ENCODE data around the gene CD38.
"Not testable (repeated sequence)": the region's sequence is repeated elsewhere in the genome, so short reads cannot be mapped to it uniquely, and the experiment has no call there.

Gene CD38

DNA sequence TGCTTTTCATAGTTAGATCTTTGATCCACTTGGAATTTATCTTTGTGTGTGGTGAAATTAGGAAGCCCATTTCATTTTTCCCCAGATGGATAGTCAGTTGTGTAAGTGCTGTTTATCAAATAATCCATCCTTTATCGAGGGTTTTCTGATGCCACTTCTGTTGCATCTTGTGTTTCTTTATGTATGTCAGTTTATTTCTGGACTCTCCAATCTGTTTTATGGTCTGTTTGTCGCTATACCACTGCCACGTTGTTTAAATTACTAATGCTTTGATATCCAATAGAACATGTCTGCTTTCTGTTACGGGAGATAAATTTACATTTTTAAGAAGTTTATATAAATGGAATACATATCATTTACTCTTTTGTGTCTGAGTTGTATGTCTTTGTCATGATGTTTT is 21.0 kb downstream of the CD38 start:
- no peak for DNase-seq (ENCODE audit: low read depth)

DNA sequence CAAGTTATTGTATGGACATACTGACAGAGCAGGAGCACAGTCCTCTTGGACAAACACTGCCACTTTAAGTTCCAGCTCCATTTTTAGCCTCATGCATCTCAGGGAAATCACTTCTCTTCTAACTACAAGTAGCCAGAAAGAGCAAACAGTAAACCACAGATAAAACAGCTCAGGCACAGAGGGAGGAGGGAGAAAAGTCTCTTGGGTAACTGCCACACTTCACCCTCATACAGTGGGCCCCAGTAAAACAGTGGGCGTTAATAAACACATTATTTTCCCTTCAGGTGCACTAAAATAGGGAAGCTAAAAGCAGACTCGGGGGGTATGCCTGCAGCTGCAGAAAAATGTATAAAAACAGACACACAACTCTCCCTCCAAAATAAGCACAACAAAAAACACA is 21.6 kb downstream of the CD38 start:
- DNase-seq (ENCODE audit: low read depth): no peak

DNA sequence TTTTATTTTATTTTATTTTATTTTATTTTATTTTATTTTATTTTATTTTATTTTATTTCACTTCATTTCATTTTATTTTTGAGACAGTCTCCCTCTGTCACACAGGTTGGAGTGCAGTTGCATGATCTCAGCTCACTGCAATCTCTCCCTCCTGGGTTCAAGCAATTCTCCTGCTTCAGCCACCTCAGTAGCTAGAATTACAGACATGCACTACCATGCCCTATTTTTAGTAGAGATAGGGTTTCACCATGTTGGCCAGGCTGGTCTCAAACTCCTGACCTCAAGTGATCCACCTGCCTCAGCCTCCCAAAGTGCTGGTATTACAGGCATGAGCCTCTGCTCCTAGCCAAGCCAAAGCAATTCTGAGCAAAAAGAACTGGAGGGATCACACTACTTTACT is 24.4 kb downstream of the CD38 start:
- not testable (repeated sequence) for DNase-seq (ENCODE audit: low read depth)

DNA sequence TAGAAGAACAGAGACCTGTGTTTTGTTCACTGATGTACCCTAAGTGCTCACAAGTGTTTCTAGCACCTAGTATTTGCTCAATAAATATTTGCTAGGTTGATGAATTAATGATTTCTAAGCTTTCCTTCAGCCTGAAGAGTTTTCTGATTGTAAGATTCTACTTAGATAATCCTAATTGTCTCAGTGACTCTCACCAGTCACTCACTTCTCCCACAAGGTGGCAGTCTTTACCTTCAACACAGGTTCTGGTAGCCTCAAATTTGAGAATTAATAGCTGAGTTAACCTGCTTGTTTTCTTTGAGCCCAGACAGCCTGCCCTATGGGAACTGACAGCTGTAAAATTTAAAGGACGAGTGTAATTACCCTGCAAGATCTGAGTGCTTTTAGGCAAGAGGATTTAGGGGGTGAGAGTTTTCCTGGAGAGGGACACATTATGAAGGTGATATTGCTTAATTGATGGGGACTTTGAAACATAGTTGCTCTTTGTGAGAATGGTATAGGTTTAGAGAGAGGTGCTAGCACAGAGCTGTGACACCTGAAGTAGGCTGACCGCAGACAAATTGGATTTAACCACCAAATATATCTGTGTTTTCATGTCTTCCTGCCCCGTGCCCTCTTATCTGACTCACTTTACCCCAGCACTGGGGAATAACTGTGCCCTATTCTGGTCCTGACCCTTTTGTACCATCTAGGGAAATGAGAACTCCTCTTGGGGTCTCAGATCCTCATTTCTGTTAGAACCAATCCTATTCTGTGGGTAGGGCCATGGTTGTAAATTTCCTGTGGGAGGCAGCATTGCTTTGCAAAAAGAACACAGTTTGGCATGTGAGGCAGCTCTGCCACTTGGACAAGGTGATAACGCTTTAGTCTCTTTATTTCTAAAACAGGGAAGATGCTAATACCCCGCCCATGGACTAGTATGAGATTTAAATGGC is 27.7 kb downstream of the CD38 start:
- DNase-seq (ENCODE audit: low read depth): peak; percentile 35

DNA sequence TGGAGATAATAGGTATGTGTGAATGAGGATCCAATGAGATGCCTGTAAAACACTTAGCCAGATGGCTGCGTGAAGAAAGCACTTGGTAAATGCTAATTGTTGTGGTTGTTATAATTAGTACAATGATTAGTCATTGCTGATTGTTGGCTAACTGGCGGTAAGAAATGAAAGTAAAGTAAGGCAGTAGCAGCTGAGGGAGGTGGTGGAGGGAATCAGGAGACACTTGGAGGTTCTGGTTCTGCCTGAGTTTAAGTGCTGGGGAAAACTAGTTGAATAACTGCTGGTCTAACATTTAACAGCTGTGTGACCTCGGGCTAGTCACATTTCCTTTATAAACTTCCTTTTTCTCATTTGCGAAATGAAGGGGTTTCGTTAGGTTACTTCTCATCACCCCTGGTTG is 30.9 kb downstream of the CD38 start:
- DNase-seq (ENCODE audit: low read depth): no peak

DNA sequence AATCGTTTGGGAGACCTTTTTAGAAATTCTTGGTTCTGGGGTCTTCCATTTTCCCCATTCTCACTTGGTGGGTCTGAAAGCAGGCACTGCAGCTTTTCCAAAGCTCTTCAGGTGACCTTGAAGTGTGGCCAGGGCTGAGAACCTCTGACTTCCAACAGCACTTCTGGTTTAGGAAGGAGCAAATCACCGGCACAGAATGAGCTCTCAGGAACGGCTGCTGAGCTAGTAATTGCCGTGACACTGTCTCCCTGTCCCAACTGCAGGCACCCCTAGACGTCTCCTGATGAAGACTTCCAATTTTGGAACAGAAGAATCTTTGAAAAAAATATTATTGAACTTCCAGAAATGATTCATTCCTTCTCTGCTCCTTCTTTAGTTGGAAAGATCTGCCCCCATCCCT is 31.3 kb downstream of the CD38 start:
- no peak for DNase-seq (ENCODE audit: low read depth)

DNA sequence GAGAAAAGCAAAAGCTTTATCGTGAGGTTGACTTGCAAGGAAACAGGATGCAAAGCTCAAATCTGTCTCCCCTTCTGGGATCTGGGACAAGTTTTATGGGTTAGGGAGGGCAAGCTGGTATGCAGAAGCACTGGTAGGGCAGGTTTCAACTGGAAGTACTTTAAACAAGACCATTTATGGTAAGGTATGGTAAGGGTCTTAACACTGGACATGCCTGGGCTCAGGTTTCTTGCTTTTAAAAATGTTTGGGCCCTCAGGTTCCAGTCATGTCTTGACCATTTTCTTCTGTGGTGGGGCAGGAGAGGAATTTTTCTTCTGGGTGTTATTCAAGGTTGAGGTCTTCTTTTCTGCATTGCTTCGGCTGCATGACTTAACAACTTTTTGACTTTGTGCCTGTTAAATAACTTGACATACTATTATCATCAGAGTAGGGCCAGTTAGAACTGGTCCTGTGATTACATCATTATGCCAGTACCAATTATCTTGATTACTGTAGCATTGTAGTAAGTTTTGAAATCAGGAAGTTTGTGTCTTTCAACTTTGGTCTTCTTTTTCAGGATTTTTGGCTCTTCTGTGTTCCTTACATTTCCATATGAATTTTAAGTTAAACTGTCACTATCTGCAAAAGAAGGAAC is 33.7 kb downstream of the CD38 start:
- no peak for DNase-seq (ENCODE audit: low read depth)

DNA sequence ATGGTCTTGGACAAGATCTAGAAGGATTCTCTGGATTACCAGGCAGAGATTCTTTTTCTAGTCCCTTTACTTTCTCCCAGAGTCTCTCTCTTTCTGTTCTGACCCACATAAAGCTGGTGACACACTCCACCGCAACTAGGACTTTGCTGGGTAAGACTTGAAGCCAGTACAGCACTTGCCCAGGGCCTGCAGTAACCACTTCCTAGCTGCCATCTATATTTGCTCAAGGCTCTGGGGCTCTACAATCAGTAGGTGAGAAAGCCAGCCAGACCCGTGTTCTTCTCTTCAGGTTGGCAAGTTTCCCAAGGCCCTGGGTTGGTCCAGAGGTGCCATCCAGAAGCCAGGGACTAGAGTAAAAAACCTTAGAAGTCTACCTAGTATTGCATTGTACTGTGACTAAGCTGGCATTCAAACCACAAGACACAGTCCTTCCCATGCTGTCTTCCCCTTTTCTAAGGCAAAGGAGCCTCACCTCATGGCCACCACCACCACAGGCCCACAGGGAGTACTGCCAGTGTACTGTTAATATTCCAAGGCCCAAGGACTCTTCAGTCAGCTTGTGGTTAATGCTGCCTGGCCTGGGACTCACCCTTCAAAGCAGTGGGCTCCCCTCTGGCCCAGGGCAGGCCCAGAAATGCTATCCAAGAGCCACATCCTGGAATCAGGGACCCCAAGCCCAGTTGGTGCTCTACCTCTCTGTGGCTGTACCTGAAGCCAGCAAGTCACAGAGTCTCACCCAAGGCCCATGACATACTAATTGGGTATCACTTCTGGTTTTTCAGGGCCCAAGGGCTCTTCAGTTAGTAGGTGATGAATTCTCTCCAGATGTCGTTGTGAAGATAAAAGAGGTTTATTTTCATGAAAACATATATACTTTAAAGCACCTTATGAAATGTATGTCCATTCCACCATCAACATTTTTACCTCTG is 54.7 kb downstream of the CD38 start:
- DNase-seq (ENCODE audit: low read depth): no peak

DNA sequence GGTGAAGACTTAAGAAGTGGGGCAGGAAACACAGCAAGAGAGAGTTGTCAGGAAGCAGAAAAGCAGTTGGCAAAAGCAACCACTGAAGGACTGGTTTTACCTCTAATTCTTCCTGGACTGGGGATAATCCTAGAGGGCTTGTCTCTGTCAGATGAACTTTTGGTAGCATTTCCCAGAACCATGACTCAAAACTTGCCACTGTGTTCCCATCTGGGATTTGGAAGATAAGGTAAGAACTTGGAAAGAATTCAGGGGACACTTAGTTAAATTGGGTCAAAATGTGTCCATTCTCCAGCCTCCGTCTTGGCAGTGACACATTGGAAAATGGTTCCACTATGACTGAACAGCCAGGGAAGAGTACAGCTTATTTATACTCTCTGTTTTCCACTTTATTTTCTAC is 55.7 kb downstream of the CD38 start:
- no peak for DNase-seq (ENCODE audit: low read depth)

DNA sequence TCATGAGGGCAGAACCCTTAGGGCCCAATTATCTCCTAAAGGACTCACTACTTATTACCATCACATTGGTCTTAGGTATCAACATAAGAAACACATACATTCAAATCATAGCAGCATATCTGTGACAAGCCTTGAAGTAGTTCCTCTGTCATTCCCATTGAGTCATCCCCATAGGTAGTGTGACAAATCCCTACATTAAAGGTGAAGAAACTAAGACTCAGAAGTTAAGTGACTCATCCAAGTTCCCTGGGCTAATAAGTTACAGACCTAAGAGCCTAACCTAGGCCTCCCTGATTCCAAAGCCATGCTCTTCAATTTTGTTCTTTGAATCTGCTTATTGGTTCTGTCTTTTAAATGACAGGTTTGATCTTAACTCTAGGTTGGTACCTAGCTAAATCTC is 58.2 kb downstream of the CD38 start:
- no peak for DNase-seq (ENCODE audit: low read depth)

DNA sequence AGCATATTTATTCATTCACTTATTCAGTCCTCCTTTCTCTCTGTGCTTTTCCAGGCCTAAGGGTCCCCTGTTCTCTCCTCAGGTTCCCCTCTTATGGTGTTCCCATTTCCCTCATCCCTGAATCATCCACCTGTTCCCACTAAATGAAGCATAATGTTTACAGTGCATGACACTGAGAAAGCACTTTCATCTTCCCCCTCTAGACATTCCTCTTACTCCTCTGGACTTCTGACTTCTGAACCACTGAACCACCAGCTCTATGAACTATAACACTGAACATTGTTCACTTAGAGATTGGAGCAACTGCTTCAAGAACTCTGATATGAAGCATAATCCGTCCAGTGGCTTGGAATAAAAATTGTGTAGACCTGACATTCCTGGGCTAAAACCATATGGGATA is 59.5 kb downstream of the CD38 start:
- DNase-seq (ENCODE audit: low read depth): no peak

DNA sequence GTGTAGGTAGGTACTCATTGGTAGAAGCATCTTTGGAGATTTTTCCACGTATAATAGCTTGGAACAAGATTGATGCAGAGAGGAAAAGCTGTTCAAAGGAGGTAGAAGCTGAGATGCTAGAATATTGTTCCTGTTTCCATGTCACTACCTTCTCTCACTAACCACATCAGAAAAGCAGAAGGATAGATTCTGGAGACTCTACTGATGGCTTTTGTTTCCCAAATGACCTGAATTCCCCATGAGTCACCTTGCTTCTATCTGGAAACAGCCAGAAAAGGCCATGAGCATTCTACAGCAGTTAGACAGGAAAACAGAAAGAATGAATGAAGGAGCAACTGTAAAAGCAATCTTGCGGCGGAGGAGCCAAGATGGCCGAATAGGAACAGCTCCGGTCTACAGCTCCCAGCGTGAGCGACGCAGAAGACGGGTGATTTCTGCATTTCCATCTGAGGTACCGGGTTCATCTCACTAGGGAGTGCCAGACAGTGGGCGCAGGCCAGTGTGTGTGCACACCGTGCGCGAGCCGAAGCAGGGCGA is 63.1 kb downstream of the CD38 start:
- not testable (repeated sequence) for DNase-seq (ENCODE audit: low read depth)

DNA sequence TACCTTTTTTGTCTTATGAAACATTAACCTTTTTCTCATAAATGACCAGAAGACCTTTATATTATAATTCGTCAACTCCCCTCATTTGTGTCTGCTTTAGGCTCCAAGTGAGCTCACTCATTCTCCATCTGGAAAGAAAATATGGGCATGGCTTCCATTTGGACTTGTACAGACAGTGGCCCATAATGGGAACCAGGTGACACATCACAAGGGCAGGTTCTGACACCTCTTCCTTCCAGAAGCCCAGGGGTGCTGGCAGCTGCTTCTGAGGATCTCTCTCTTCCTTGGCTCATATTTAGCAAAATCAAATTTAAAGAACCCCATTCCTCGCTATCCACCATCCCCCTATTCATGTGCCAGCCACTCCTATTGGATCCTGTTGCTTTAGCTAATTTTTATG is 69.6 kb downstream of the CD38 start:
- no peak for DNase-seq (ENCODE audit: low read depth)

DNA sequence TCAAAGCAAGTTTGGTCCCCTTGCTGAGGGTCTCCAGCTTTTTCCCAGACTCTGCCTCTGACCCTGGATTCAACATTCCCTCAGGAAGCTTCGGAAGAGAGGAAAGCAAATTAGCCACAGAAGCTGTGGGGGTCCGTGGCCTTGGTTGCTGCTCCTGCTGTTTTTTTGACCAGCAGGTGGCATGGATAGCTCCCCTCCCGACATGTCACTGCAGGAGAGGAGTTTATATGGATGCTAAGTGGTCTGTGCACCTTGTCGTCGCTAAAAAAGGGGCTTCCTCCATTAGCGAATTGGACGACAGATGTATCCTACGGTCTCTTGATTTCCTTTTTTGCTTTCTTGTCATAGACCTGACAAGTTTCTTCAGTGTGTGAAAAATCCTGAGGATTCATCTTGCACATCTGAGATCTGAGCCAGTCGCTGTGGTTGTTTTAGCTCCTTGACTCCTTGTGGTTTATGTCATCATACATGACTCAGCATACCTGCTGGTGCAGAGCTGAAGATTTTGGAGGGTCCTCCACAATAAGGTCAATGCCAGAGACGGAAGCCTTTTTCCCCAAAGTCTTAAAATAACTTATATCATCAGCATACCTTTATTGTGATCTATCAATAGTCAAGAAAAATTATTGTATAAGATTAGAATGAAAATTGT is 70.2 kb downstream of the CD38 start:
- no peak for DNase-seq (ENCODE audit: low read depth)

DNA sequence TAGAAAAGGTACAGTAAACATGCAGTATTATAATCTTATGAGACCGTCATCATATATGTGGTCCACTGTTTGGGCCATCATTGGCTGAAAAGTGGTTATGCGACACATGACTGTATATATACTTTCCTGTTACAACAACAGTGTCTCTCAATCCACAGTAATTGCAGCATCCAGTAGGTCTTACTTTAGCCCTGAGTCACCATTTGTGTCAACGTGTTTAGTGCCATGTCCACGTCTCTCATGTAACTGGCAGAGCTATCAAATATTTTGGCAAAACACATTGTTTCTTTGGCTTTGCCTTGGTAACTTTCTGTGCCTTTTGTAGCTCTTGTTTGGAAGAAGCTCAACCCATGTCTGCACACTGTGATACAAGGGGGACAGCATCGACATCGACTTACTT is 73.8 kb downstream of the CD38 start:
- DNase-seq (ENCODE audit: low read depth): no peak

DNA sequence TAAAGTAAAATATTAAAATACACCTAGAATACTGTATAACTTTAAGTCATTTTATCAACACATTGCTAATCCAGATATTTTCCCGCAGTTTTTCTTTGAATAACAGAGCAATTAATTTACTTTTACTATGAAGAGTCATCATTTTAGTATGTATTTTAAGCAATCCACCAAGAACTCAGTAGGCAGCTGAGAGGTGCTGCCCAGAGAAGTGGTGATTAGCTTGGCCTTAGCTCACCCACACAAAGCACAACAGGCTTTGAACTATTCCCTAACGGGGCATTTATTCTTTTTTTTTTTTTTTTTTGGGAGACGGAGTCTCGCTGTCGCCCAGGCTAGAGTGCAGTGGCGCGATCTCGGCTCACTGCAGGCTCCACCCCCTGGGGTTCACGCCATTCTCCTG is 74.4 kb downstream of the CD38 start:
- no peak for DNase-seq (ENCODE audit: low read depth)

DNA sequence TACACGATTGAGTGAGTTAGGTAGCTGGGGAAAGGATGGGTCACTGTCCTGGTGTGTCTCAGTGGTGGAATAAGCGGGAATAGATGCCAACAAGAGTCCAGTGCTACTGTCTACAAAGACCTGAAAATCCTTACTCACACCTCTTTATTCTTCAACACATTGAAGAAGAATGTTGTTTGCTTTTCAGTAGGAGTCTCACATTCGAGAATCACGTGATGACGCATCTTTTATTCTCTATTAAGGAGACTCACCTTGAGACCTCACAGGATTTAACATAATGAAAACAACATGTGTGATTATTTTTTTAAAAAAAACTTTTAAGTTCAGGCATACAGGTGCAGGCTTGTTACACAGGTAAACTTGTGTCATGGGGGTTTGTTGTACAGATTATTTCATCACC is 75.2 kb downstream of the CD38 start:
- no peak for DNase-seq (ENCODE audit: low read depth)

DNA sequence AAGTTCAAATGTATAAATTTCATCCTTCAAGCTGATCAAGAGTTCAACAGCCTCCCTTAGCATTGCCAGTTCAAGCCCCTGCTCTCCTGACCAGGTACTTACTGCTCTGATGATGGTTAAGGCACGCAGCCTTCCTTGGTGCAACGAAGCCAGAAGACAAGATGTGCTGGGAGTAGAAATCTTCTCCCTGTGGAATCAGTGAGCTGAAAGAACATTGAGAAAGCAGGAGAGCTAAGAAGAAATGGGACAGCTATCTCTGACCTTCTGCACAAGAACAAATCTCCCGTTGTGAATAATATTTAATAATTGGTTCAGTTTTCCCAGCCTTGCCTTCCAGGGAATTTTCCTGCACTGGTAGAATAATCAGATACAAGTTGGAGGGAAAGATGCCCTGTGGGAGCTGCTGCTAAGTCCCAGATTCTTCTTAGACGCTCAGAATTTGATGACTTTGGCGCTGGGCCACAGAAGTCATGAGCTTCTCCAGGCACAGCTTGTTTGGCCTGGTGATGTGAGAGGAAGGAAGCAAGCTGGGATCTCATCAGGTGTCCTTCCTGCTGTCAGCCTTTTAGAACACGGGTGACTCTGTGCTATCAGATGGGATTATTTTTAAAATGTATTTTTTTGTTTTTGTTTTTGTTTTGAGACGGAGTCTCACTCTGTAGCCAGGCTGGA is 77.8 kb downstream of the CD38 start:
- DNase-seq (ENCODE audit: low read depth): no peak

DNA sequence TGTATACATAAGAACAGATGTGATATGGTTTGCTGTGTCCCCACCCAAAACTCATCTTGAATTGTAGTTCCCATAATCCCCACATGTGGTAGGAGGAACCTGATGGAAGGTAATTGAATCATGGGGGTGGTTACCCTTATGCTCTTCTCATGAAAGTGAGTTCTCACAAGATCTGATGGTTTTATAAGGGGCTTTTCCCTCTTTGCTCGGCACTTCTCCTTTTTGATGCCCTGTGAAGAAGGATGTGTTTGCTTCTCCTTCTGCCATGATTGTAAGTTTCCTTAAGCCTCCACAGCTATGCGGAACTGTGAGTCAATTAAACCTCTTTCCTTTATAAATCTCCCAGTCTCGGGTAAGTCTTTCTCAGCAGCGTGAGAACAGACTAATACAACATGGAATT is 83.1 kb downstream of the CD38 start:
- not testable (repeated sequence) for DNase-seq (ENCODE audit: low read depth)

DNA sequence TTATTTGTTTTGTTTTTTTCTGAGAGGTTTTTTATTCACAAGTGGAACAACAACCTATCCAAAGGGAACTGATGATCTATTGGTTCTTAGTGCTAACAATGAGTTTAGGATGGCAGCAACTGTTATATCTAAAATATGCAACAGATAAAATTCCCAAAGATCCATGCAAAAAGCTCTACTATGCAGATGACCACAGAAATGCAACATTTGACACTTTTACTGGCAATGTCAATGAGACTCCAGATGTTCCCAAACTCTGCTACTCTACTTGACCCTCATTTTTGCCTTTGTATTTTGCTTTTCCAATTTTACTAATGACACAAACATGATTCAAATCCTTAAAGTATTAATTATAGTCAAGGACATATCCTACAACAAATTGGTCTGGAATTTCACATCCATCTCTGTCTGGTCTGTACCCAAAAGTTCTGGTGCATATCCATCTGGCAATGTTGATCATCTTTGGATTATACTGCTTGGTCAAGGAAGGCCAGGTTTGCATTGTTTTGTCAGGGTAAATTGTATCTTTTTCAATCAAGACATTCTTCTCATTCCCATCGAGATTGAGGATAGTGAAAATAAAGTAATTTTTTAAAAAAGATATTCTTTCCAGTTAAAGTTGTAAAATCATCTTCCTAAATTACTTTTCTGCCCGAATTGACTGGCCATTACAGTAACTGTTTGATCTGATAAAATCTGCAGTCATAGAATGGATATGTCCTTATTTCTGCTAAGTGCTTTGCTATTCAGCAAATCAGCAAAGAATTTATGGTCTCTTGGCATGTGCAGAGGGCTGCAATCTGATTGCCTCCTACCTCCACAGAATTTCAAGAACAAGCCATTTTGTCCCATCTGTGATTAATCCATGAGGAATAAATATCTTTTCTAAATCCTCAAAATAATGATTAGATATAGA is 86.8 kb downstream of the CD38 start:
- DNase-seq (ENCODE audit: low read depth): no peak

Measured in activated T-cell treated with anti-CD3 and anti-CD28 coated beads for 24 hours (primary cell).